NT2/D1 (cell line): ENCODE data around the gene SRA1.

Experiments used
- SUZ12 ChIP-seq: IDR thresholded peaks from 2 replicates; pipeline ENCODE4 v1.6.1; 2011; ENCODE audit not compliant: insufficient read length, insufficient read depth; ENCODE audit errors: extremely low read depth
- YY1 ChIP-seq: IDR thresholded peaks from 2 replicates; pipeline ENCODE4 v1.6.1; 2011; ENCODE audit not compliant: insufficient read length, insufficient read depth
- ZNF274 ChIP-seq: IDR thresholded peaks from 2 replicates; pipeline ENCODE4 v1.6.1; 2011; ENCODE audit warnings: mild to moderate bottlenecking, low read depth, low read length

DNA sequence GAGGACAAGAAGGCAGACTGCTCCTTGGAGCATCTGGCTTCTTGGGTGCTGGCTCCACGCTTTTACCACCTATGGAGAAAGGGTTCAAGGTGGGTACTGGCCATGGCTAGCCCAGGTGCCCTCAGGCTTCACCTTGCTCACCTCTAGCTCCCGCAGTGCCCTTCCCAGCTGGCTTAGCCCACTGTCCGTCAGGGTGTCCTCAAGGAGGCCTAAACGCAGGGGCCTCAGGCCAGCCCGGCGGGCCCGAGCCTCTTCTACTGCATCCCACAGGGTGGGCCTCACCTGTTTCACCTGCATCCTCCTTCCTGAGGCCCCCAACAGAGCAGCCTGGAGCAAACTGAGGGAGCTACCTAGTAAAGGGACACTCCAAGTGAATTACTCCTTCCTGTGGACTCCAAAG lies 16.4 kb upstream of the SRA1 start:
- TF ChIP-seq ZNF274 (no peak), YY1 (no peak), SUZ12 (no peak)
